Activated CD4-positive, alpha-beta T cell treated with anti-CD3 and anti-CD28 coated beads for 36 hours (primary cell): Measurements from ENCODE around the gene SLC4A11. TPM values are rescaled to one million over a fixed set of nuclear protein-coding genes. Genes with fewer than 3 reads are reported as not detected.
"Not testable (repeated sequence)": the region's sequence is repeated elsewhere in the genome, so short reads cannot be mapped to it uniquely, and the experiment has no call there.

Experiments
- ATAC-seq: fragments of 200-7000 bp; cut with Tn5 transposase; one replicate; pipeline ENCODE4 v1.10.0; 2021; ENCODE audit warnings: mild to moderate bottlenecking, moderate library complexity
- CTCF ChIA-PET: fragments of 350-600 bp; sonication (Branson Sonifier 250); formaldehyde crosslinking; loops from one replicate; lab custom pipeline; 2021; ENCODE audit warnings: antibody characterized with exemption; lab: Charles Lee
- POLR2A ChIA-PET: fragments of 350-600 bp; sonication (Branson Sonifier 250); formaldehyde crosslinking; loops from one replicate; lab custom pipeline; 2021; ENCODE audit warnings: antibody characterized with exemption, inconsistent platforms; lab: Charles Lee
- DNase-seq: peaks from one replicate; pipeline ENCODE4 v3.0.0-alpha.2; 2020
- H3K27ac Mint-ChIP-seq: one replicate; pipeline ENCODE4 v1.8.0; 2021; ENCODE audit warnings: mixed read lengths
- H3K27me3 Mint-ChIP-seq: one replicate; pipeline ENCODE4 v1.8.0; 2021; ENCODE audit warnings: mixed read lengths
- H3K36me3 Mint-ChIP-seq: one replicate; pipeline ENCODE4 v1.8.0; 2021; ENCODE audit warnings: low read depth, mixed read lengths
- H3K4me1 Mint-ChIP-seq: one replicate; pipeline ENCODE4 v1.8.0; 2021; ENCODE audit warnings: mixed read lengths
- H3K4me3 Mint-ChIP-seq: one replicate; pipeline ENCODE4 v1.8.0; 2021; ENCODE audit warnings: mild to moderate bottlenecking, moderate library complexity, mixed read lengths
- H3K9me3 Mint-ChIP-seq: one replicate; pipeline ENCODE4 v1.8.0; 2021; ENCODE audit warnings: low read depth, mixed read lengths
- intact Hi-C, 2 experiments: fragments of 100-400 bp; cut with DNase I in 1 of 2; cut with micrococcal nuclease in 1 of 2; formaldehyde crosslinking; loops; one replicate each; pipeline versions ENCODE4 v1.14.2 to v1.15.1; 2022 to 2024; cut with DNase I, micrococcal nuclease
- total RNA-seq, 2 experiments: library from RNA; stranded (reverse); gene quantifications; one replicate each; pipeline ENCODE4 v1.2.3, GENCODE V29; 2021

The SLC4A11 gene
- total RNA-seq, 2 experiments from 2014 or later = 0.60 to 0.66 TPM

- DNase-seq (no peak), ATAC-seq (no peak)
- H3K27me3 Mint-ChIP-seq = no peaks in the 10 kb centered on the region
- ChIA-PET CTCF (interaction anchor here (0.7 kb wide), 1 partner anchor 68 kb away, joined by 3 read pairs; no protein-coding TSS in a partner anchor), POLR2A (interaction anchor here (0.7 kb wide), 2 partner anchors 96 to 1136 kb away, joined by 5 to 6 read pairs; no protein-coding TSS in a partner anchor)
- intact Hi-C loops = no loop called here
- no peaks in the 10 kb centered on the region for H3K4me1 Mint-ChIP-seq
- H3K27ac Mint-ChIP-seq = no peak overlapping the region
- no peaks in the 10 kb centered on the region for H3K36me3 Mint-ChIP-seq
- H3K9me3 Mint-ChIP-seq = no peaks in the 10 kb centered on the region
- H3K4me3 Mint-ChIP-seq = no peak overlapping the region
These were observed 54.9 kb downstream of the SLC4A11 start for GRCh38 chr20:3183896-3184612.

GRCh38 chr20:3182429-3182828, 56.6 kb downstream of the SLC4A11 start:
- intact Hi-C loops, H3K36me3 Mint-ChIP-seq, H3K27me3 Mint-ChIP-seq, H3K4me1 Mint-ChIP-seq, H3K4me3 Mint-ChIP-seq, H3K27ac Mint-ChIP-seq, H3K9me3 Mint-ChIP-seq, DNase-seq, POLR2A ChIA-PET, CTCF ChIA-PET, ATAC-seq: not testable (repeated sequence)

- no peak for DNase-seq
- intact Hi-C loops = no loop called here
- Mint-ChIP-seq H3K4me3 (no peak overlapping the region), H3K4me1 (no peaks in the 10 kb centered on the region), H3K36me3 (no peaks in the 10 kb centered on the region), H3K27ac (no peak overlapping the region), H3K9me3 (no peaks in the 10 kb centered on the region), H3K27me3 (no peaks in the 10 kb centered on the region)
- no peak for ATAC-seq
- ChIA-PET POLR2A (no interaction called here), CTCF (interaction anchor here (1.0 kb wide), 2 partner anchors 29 to 38 kb away, joined by 3 to 4 read pairs; no protein-coding TSS in a partner anchor)
These were observed 57.7 kb downstream of the SLC4A11 start for GRCh38 chr20:3181270-3181669.

GRCh38 chr20:3180319-3180718, 58.7 kb downstream of the SLC4A11 start:
- no peak for ATAC-seq
- no peaks in the 10 kb centered on the region for H3K9me3 Mint-ChIP-seq
- H3K4me1 Mint-ChIP-seq = no peaks in the 10 kb centered on the region
- H3K4me3 Mint-ChIP-seq = no peak overlapping the region
- ChIA-PET CTCF (no interaction called here), POLR2A (no interaction called here)
- DNase-seq = no peak
- no peaks in the 10 kb centered on the region for H3K36me3 Mint-ChIP-seq
- H3K27me3 Mint-ChIP-seq = peaks cover 3% of the 10 kb centered on the region
- H3K27ac Mint-ChIP-seq = no peak overlapping the region
- intact Hi-C loops = no loop called here

GRCh38 chr20:3177746-3178485, 61.1 kb downstream of the SLC4A11 start:
- POLR2A ChIA-PET = interaction anchor here (0.7 kb wide), 1 partner anchor 92 kb away, joined by 8 read pairs; no protein-coding TSS in a partner anchor
- intact Hi-C loops = no loop called here
- peaks cover 12% of the 10 kb centered on the region for H3K27me3 Mint-ChIP-seq

More at GRCh38 chr20:3177746-3178485, 61.1 kb downstream of the SLC4A11 start:
- no peaks in the 10 kb centered on the region for H3K9me3 Mint-ChIP-seq
- no peak overlapping the region for H3K4me3 Mint-ChIP-seq
- H3K27ac Mint-ChIP-seq = no peak overlapping the region
- ATAC-seq (no peak), DNase-seq (no peak)
- CTCF ChIA-PET = interaction anchor here (0.9 kb wide), 1 partner anchor 16 kb away, joined by 4 read pairs; no protein-coding TSS in a partner anchor
- peaks cover 4% of the 10 kb centered on the region for H3K4me1 Mint-ChIP-seq
- no peaks in the 10 kb centered on the region for H3K36me3 Mint-ChIP-seq

Other genes with a start within 250 kb of the SLC4A11 start
- 1 to 10 TPM; 8.0 to 8.3 TPM for gene GNRH2, start 195.6 kb downstream of the SLC4A11 start, total RNA-seq
- gene MRPS26, start 193.1 kb downstream of the SLC4A11 start, total RNA-seq = 100 to 1,000 TPM; 107 to 153 TPM
- under 1 TPM in 1 of 2 experiments, not detected in 1; 0.40 TPM for gene OXT, start 167.6 kb downstream of the SLC4A11 start, total RNA-seq
- not detected for gene AVP, start 154.5 kb downstream of the SLC4A11 start, total RNA-seq
- 10 to 100 TPM; 22.6 TPM for gene FASTKD5, start 79.3 kb downstream of the SLC4A11 start, total RNA-seq
- 1 to 10 TPM; 4.9 to 5.5 TPM for gene UBOX5, start 79.3 kb downstream of the SLC4A11 start, total RNA-seq
- under 1 TPM; 0.87 to 0.88 TPM for gene LZTS3, start 65.6 kb downstream of the SLC4A11 start, total RNA-seq
- 10 to 100 TPM; 49.3 to 52.2 TPM for gene DDRGK1, start 34.5 kb downstream of the SLC4A11 start, total RNA-seq
- gene ITPA, start 29.7 kb downstream of the SLC4A11 start, total RNA-seq = 10 to 100 TPM; 32.7 to 67.5 TPM
- gene DNAAF9, start 168.5 kb upstream of the SLC4A11 start, total RNA-seq = 1 to 10 TPM; 1.3 to 1.8 TPM
- gene ATRN, start 231.8 kb upstream of the SLC4A11 start, total RNA-seq = 1 to 10 TPM; 6.8 to 7.6 TPM